HEK293 (cell line): ENCODE results near the gene PNISR.
A peak's percentile ranks its signal among the peaks of the same experiment; 100 is the strongest.

Experiments used
- CTCF ChIA-PET: fragments of 350-600 bp; formaldehyde crosslinking; extraction: SDS; loops from one replicate; lab custom pipeline; 2021; ENCODE audit warnings: antibody characterized with exemption; lab: Yijun Ruan, JAX
- POLR2A ChIA-PET: fragments of 300-600 bp; formaldehyde crosslinking; extraction: SDS; loops from one replicate; lab custom pipeline; 2020; ENCODE audit warnings: antibody characterized with exemption, inconsistent platforms; lab: Yijun Ruan, JAX
- H3K27ac ChIP-seq: fragments of 200-500 bp; sonication (Bioruptor generic); 2 replicates; pipeline ENCODE4 v1.5.1; 2014; ENCODE audit warnings: low read depth, low read length, control low read depth, inconsistent platforms; ENCODE audit errors: extremely low read depth
- H3K36me3 ChIP-seq, 2 experiments: fragments of 200-500 bp in 1 of 2; sonication (Bioruptor generic) in 1 of 2; 1 replicate in 1 of 2; 2 replicates in 1 of 2; pipeline ENCODE4 v1.5.1; 2014 to 2017; ENCODE audit warnings: inconsistent platforms in 2 of 2, low read length in 2 of 2; ENCODE audit not compliant: control insufficient read depth in 2 of 2, insufficient read depth in 1 of 2
- H3K4me1 ChIP-seq: fragments of 200-500 bp; sonication (Bioruptor generic); 2 replicates; pipeline ENCODE4 v1.5.1; 2014; ENCODE audit warnings: mild to moderate bottlenecking, low read length, inconsistent platforms; ENCODE audit not compliant: control insufficient read depth, insufficient read depth
- H3K4me3 ChIP-seq: 2 replicates; pipeline ENCODE4 v1.5.1; 2011; ENCODE audit warnings: low read depth, mild to moderate bottlenecking, control low read depth, low read length, moderate library complexity
- H3K9me3 ChIP-seq: fragments of 200-500 bp; sonication (Bioruptor generic); 2 replicates; pipeline ENCODE4 v1.5.1; 2014; ENCODE audit warnings: low read depth, low read length, inconsistent platforms; ENCODE audit not compliant: control insufficient read depth, insufficient read depth
- FEZF1 ChIP-seq: fragments of 450-650 bp; formaldehyde crosslinking; IDR thresholded peaks from 2 replicates; pipeline ENCODE4 v1.5.1; 2016; ENCODE audit warnings: missing biosample characterization, missing genetic modification characterization
- IKZF3 ChIP-seq: fragments of 450-650 bp; IDR thresholded peaks from 2 replicates; pipeline ENCODE4 v1.5.0; 2018; ENCODE audit warnings: missing biosample characterization, mild to moderate bottlenecking, missing genetic modification characterization, moderate library complexity
- KLF9 ChIP-seq: fragments of 450-650 bp; formaldehyde crosslinking; IDR thresholded peaks from 2 replicates; pipeline ENCODE4 v1.5.1; 2016; ENCODE audit warnings: missing biosample characterization, missing genetic modification characterization, low read depth
- MYNN ChIP-seq: fragments of 450-650 bp; formaldehyde crosslinking; IDR thresholded peaks from 2 replicates; pipeline ENCODE4 v1.5.1; 2016; ENCODE audit warnings: missing biosample characterization, missing genetic modification characterization, borderline replicate concordance
- SCRT1 ChIP-seq: fragments of 450-650 bp; formaldehyde crosslinking; IDR thresholded peaks from 2 replicates; pipeline ENCODE4 v1.5.1; 2016; ENCODE audit warnings: missing biosample characterization, missing genetic modification characterization, borderline replicate concordance
- SP7 ChIP-seq: fragments of 450-650 bp; formaldehyde crosslinking; IDR thresholded peaks from 2 replicates; pipeline ENCODE4 v1.5.1; 2016; ENCODE audit warnings: missing biosample characterization, missing genetic modification characterization
- TRIM28 ChIP-seq: IDR thresholded peaks from 2 replicates; pipeline ENCODE4 v1.6.1; 2011; ENCODE audit warnings: low read length, control low read depth, borderline replicate concordance
- ZFP37 ChIP-seq: fragments of 450-650 bp; formaldehyde crosslinking; IDR thresholded peaks from 2 replicates; pipeline ENCODE4 v1.5.1; 2016; ENCODE audit warnings: missing biosample characterization, missing genetic modification characterization
- ZNF121 ChIP-seq: fragments of 450-650 bp; formaldehyde crosslinking; IDR thresholded peaks from 2 replicates; pipeline ENCODE4 v1.5.1; 2016; ENCODE audit warnings: missing biosample characterization, missing genetic modification characterization
- ZNF132 ChIP-seq: fragments of 450-650 bp; formaldehyde crosslinking; IDR thresholded peaks from 2 replicates; pipeline ENCODE4 v1.5.1; 2017; ENCODE audit warnings: missing biosample characterization, missing genetic modification characterization, borderline replicate concordance
- ZNF157 ChIP-seq: fragments of 450-650 bp; formaldehyde crosslinking; IDR thresholded peaks from 2 replicates; pipeline ENCODE4 v1.5.1; 2016; ENCODE audit warnings: missing biosample characterization, missing genetic modification characterization
- ZNF16 ChIP-seq: fragments of 450-650 bp; formaldehyde crosslinking; IDR thresholded peaks from 2 replicates; pipeline ENCODE4 v1.5.1; 2016; ENCODE audit warnings: low read depth, missing biosample characterization, missing genetic modification characterization
- ZNF214 ChIP-seq: fragments of 450-650 bp; formaldehyde crosslinking; IDR thresholded peaks from 2 replicates; pipeline ENCODE4 v1.5.1; 2017; ENCODE audit warnings: missing biosample characterization, mild to moderate bottlenecking, missing genetic modification characterization, borderline replicate concordance
- ZNF239 ChIP-seq: fragments of 450-650 bp; formaldehyde crosslinking; IDR thresholded peaks from 2 replicates; pipeline ENCODE4 v1.5.1; 2016; ENCODE audit warnings: missing biosample characterization, missing genetic modification characterization
- ZNF416 ChIP-seq: fragments of 450-650 bp; formaldehyde crosslinking; IDR thresholded peaks from 2 replicates; pipeline ENCODE4 v1.5.1; 2016; ENCODE audit warnings: missing biosample characterization, missing genetic modification characterization
- ZNF510 ChIP-seq: fragments of 450-650 bp; formaldehyde crosslinking; IDR thresholded peaks from 2 replicates; pipeline ENCODE4 v1.5.1; 2018; ENCODE audit warnings: mild to moderate bottlenecking, missing genetic modification characterization, missing biosample characterization; ENCODE audit not compliant: insufficient replicate concordance
- ZNF544 ChIP-seq: fragments of 450-650 bp; formaldehyde crosslinking; IDR thresholded peaks from 2 replicates; pipeline ENCODE4 v1.5.0; 2017; ENCODE audit warnings: missing biosample characterization, missing genetic modification characterization
- ZNF560 ChIP-seq: fragments of 450-650 bp; formaldehyde crosslinking; IDR thresholded peaks from 2 replicates; pipeline ENCODE4 v1.5.1; 2017; ENCODE audit warnings: missing biosample characterization, missing genetic modification characterization, borderline replicate concordance
- ZNF624 ChIP-seq: fragments of 450-650 bp; formaldehyde crosslinking; IDR thresholded peaks from 2 replicates; pipeline ENCODE4 v1.5.1; 2017; ENCODE audit warnings: missing biosample characterization, missing genetic modification characterization
- ZNF660 ChIP-seq: fragments of 450-650 bp; IDR thresholded peaks from 2 replicates; pipeline ENCODE4 v1.5.1; 2018; ENCODE audit warnings: missing biosample characterization, mild to moderate bottlenecking, missing genetic modification characterization
- ZNF76 ChIP-seq: fragments of 450-650 bp; formaldehyde crosslinking; IDR thresholded peaks from 2 replicates; pipeline ENCODE4; 2016; ENCODE audit warnings: low read depth, missing biosample characterization, missing genetic modification characterization, borderline replicate concordance
- ZNF776 ChIP-seq: fragments of 450-650 bp; formaldehyde crosslinking; IDR thresholded peaks from 2 replicates; pipeline ENCODE4 v1.5.0; 2017; ENCODE audit warnings: missing biosample characterization, missing genetic modification characterization, borderline replicate concordance
- TF ChIP-seq, protein P1 (sequence below): fragments of 450-650 bp; formaldehyde crosslinking; IDR thresholded peaks from 2 replicates; pipeline ENCODE4 v1.5.1; 2016; ENCODE audit warnings: missing biosample characterization, missing genetic modification characterization
- TF ChIP-seq, protein P2 (sequence below): fragments of 450-650 bp; formaldehyde crosslinking; IDR thresholded peaks from 2 replicates; pipeline ENCODE4 v1.5.1; 2016; ENCODE audit warnings: missing biosample characterization, missing genetic modification characterization
- TF ChIP-seq, protein P3 (sequence below): fragments of 450-650 bp; formaldehyde crosslinking; IDR thresholded peaks from 2 replicates; pipeline ENCODE4 v1.5.1; 2016; ENCODE audit warnings: missing biosample characterization, missing genetic modification characterization
- TF ChIP-seq, protein P4 (sequence below): fragments of 450-650 bp; formaldehyde crosslinking; IDR thresholded peaks from 2 replicates; pipeline ENCODE4 v1.5.1; 2016; ENCODE audit warnings: missing biosample characterization, missing genetic modification characterization, low read depth
- TF ChIP-seq, protein P5 (sequence below): fragments of 450-650 bp; IDR thresholded peaks from 2 replicates; pipeline ENCODE4 v1.5.1; 2018; ENCODE audit warnings: missing biosample characterization, mild to moderate bottlenecking, missing genetic modification characterization

PNISR gene, protein sequence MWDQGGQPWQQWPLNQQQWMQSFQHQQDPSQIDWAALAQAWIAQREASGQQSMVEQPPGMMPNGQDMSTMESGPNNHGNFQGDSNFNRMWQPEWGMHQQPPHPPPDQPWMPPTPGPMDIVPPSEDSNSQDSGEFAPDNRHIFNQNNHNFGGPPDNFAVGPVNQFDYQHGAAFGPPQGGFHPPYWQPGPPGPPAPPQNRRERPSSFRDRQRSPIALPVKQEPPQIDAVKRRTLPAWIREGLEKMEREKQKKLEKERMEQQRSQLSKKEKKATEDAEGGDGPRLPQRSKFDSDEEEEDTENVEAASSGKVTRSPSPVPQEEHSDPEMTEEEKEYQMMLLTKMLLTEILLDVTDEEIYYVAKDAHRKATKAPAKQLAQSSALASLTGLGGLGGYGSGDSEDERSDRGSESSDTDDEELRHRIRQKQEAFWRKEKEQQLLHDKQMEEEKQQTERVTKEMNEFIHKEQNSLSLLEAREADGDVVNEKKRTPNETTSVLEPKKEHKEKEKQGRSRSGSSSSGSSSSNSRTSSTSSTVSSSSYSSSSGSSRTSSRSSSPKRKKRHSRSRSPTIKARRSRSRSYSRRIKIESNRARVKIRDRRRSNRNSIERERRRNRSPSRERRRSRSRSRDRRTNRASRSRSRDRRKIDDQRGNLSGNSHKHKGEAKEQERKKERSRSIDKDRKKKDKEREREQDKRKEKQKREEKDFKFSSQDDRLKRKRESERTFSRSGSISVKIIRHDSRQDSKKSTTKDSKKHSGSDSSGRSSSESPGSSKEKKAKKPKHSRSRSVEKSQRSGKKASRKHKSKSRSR

DNA sequence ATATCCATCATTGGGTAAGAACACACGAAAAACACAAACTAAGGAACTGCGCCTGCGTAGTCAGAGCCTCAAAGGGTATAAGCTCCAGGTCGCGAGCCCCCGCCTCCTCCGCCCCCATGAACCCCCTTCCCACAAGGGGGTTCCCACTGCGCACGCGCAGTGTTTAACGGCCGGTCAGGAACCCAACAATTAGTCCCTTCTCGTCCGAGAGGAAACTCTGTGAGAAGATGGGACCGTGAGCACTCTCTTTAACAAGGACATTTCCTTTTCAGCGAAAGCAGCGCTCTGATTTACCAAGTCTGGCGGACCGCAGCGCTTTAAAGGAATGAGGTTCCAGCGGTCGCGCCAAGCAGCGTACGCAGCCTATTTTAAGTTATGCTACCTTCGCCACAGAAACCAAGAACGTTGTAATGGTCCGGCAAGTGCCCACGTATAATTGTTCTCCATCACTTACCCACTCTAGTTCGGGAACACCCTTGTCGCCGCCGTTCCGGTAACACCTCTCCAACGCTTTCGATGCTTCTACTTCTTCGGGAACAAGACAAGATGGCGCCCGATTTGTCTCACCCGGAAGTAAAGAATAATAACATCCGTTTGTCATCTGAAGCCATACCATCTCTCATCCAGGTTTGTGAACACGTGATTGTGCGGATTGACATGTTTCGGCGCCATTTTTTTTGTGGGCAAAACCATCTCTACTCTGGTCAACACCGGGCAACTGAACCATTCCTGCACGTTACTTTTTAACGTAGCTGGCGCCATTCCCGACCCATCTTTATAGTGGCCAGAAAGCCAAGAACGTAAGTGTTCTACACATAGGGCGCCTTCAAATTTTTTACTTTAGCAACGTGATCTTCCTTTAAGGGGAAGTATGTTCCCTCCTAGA is at the start of gene PNISR:
TSS of gene PNISR (minus strand) at position 548 of the 886 bp plus-strand sequence. CDS start 10,649 bp downstream, outside the sequence.
- ChIA-PET POLR2A (interaction anchor here (0.6 to 3.6 kb wide), 22 partner anchors 8 to 164 kb away, joined by 3 to 31 read pairs (median 5); partner anchors contain the start of genes CCNC, COQ3 and FAXC), CTCF (interaction anchor here (0.6 to 3.1 kb wide), 12 partner anchors 9 to 231 kb away, joined by 3 to 19 read pairs (median 6); no protein-coding TSS in a partner anchor)
- Histone ChIP-seq H3K4me3 (peak within 1 kb of the TSS; percentile 78), H3K9me3 (no peaks in the 10 kb centered on the region), H3K27ac (peak within 1 kb of the TSS; percentile 88), H3K36me3 (peaks cover 0 to 26% of the 10 kb centered on the region in 2 experiments; a peak in 2 of 3 replicates), H3K4me1 (peaks cover 4% of the 10 kb centered on the region; the same call in 1 of the 2 replicates)
- TF ChIP-seq, protein P1, sequence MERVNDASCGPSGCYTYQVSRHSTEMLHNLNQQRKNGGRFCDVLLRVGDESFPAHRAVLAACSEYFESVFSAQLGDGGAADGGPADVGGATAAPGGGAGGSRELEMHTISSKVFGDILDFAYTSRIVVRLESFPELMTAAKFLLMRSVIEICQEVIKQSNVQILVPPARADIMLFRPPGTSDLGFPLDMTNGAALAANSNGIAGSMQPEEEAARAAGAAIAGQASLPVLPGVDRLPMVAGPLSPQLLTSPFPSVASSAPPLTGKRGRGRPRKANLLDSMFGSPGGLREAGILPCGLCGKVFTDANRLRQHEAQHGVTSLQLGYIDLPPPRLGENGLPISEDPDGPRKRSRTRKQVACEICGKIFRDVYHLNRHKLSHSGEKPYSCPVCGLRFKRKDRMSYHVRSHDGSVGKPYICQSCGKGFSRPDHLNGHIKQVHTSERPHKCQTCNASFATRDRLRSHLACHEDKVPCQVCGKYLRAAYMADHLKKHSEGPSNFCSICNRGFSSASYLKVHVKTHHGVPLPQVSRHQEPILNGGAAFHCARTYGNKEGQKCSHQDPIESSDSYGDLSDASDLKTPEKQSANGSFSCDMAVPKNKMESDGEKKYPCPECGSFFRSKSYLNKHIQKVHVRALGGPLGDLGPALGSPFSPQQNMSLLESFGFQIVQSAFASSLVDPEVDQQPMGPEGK (tag by site-specific recombination): peak; percentile 97
- TF ChIP-seq ZNF16 (tag by site-specific recombination) (no peak), TRIM28 (peak; percentile 55), ZNF157 (no peak), ZNF510 (no peak), ZFP37 (peak; percentile 81), ZNF121 (tag by site-specific recombination) (no peak), ZNF239 (tag by site-specific recombination) (no peak), ZNF560 (tag by site-specific recombination) (no peak), SCRT1 (tag by site-specific recombination) (no peak), SP7 (tag by site-specific recombination) (peak; percentile 57), KLF9 (no peak), ZNF544 (tag by site-specific recombination) (no peak), ZNF214 (no peak), IKZF3 (tag by site-specific recombination) (no peak), ZNF416 (tag by site-specific recombination) (no peak), FEZF1 (tag by site-specific recombination) (no peak), ZNF624 (tag by site-specific recombination) (no peak), ZNF660 (tag by site-specific recombination) (0 out of 2 replicates have a peak, but pooled peaks have one; percentile 29), ZNF132 (tag by site-specific recombination) (no peak), ZNF76 (tag by site-specific recombination) (peak; percentile 73; the same call in 1 of the 2 replicates), MYNN (no peak), ZNF776 (no peak)
- TF ChIP-seq, protein P2, sequence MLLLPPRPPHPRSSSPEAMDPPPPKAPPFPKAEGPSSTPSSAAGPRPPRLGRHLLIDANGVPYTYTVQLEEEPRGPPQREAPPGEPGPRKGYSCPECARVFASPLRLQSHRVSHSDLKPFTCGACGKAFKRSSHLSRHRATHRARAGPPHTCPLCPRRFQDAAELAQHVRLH (tag by site-specific recombination): peak; percentile 89
- TF ChIP-seq, protein P3, sequence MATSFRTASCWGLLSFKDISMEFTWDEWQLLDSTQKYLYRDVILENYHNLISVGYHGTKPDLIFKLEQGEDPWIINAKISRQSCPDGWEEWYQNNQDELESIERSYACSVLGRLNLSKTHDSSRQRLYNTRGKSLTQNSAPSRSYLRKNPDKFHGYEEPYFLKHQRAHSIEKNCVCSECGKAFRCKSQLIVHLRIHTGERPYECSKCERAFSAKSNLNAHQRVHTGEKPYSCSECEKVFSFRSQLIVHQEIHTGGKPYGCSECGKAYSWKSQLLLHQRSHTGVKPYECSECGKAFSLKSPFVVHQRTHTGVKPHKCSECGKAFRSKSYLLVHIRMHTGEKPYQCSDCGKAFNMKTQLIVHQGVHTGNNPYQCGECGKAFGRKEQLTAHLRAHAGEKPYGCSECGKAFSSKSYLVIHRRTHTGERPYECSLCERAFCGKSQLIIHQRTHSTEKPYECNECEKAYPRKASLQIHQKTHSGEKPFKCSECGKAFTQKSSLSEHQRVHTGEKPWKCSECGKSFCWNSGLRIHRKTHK: no peak
- TF ChIP-seq, protein P4, sequence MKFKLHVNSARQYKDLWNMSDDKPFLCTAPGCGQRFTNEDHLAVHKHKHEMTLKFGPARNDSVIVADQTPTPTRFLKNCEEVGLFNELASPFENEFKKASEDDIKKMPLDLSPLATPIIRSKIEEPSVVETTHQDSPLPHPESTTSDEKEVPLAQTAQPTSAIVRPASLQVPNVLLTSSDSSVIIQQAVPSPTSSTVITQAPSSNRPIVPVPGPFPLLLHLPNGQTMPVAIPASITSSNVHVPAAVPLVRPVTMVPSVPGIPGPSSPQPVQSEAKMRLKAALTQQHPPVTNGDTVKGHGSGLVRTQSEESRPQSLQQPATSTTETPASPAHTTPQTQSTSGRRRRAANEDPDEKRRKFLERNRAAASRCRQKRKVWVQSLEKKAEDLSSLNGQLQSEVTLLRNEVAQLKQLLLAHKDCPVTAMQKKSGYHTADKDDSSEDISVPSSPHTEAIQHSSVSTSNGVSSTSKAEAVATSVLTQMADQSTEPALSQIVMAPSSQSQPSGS (tag by site-specific recombination): no peak
- TF ChIP-seq, protein P5, sequence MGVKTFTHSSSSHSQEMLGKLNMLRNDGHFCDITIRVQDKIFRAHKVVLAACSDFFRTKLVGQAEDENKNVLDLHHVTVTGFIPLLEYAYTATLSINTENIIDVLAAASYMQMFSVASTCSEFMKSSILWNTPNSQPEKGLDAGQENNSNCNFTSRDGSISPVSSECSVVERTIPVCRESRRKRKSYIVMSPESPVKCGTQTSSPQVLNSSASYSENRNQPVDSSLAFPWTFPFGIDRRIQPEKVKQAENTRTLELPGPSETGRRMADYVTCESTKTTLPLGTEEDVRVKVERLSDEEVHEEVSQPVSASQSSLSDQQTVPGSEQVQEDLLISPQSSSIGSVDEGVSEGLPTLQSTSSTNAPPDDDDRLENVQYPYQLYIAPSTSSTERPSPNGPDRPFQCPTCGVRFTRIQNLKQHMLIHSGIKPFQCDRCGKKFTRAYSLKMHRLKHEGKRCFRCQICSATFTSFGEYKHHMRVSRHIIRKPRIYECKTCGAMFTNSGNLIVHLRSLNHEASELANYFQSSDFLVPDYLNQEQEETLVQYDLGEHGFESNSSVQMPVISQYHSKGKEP (tag by site-specific recombination): 0 out of 2 replicates have a peak, but pooled peaks have one; percentile 6
